ENCODE data around the gene PLEKHH1.

Gene PLEKHH1

GRCh38 chr14:67638642-67639041, 105.6 kb downstream of the PLEKHH1 start:
- no peak for DNase-seq

All from DMS79 (cell line).